ENCODE data around the gene STX8.
A peak's percentile ranks its signal among the peaks of the same experiment; 100 is the strongest.

Gene STX8

DNA sequence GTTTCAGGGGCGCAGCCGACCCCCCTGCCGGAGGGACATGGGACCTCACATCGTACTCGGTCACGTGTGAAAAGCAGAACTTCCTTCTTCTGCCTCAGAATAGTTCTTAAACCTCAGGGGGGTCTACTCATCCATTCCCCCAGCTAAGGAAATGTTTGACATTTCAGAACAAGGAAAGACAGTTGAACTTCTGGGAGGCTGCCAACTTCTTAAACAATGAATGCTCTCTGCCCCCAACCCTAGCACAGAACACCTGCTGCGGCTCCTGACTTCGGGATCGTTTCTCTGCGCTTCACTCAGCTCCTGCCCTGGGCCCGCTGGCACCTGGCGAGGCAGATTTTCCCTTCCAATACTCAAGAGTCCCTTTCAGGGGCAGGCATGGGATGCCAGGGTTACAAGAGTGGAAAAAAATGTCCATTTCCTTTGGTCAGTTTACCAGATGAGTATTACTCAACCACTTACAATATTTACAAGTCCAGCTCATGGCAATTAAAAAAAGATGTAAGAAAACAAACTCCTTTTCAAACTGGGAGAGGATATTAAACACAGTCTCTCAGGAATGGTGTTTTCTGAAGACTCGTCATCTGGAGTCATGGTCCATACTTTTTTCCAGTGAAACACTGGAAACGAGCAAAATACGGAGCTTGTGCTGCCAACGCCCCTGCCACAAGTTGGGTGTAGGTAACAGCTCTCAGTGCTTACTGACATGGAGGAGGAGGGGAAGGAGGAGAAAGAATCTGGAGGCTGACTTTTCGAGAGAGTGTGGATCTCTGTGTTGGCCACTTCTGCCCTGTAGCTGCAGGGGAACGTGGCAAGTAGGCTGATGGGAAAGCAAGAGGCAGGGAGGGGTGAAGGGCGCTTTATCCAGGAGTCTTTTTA lies 318.6 kb downstream of the STX8 start:
- no peak for DNase-seq

DNA sequence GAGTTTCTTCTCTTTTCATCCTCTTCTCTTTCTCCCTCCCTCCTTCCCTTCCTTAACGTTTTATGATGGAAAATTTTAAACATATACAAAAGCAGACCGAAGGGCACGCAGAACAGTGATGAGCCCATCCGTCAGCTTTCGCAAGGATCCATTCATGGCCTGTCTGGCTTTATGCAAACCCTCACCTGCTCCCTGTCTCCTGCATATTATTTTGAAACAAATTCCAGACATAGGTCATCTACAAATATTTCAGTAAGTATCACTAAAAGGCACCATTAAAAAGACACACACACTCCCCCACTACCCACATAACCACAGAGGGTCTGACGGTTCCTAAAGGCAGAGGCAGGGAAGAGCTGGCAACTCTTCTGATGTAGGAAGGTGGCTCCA lies 319.3 kb downstream of the STX8 start:
- DNase-seq: no peak

DNA sequence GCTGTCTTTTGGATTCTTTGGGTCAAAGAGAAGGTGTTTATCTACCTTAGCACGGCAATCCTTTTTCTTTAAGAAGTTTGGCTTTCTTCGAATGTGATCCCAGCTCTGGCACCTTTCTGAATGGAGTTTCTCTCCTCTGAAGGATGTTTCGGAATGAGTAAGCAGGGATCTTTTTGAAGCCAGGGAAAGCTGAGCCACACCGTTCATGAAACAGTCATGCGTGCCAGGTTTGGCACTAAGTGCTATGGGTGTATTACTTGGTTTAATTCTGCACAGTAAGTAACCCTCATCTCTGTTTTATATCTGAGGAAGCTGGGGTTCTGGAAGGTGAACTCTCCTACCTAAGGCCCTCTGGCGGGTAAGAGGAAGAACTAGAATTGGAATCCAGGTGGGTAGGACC lies 319.8 kb downstream of the STX8 start:
- no peak for DNase-seq

DNA sequence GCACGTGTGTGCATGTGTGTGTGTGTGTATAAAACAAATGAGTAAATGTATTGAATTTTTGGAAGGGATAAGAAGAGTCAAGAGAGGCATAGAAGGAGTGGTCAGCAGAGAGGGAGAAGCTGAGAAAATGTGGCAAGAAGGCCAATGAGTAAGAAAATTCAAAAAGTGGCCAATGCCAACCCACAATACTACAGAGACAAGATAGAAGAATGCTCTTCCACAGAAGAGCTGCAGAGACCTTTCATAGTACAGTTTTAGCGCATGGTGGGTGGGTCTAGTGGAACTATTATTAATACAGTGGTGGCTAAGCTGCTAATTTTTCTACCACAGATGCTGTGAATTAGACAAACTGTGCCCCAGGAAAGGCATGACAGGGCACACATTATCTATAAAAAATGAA lies 320.8 kb downstream of the STX8 start:
- DNase-seq: no peak

DNA sequence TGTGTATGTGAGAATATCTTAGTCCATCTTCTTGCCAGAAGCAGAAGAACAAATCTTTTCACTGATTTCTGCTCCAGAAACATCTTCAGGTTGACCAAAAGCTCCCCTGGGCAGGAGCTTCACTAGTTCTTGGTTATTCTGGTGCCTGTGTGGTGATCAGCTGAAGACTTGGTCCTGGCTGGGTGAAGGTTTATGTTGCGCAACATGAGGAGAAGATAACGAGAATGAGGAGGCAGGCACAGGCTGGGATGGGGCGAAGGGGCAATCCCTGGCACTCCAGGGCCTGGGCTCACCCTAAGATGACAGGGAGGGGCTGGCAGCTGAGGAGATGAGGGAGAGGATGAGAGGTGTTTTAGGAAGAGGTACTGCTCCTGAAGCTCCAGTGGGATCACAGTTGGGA lies 322.3 kb downstream of the STX8 start:
- DNase-seq: no peak

DNA sequence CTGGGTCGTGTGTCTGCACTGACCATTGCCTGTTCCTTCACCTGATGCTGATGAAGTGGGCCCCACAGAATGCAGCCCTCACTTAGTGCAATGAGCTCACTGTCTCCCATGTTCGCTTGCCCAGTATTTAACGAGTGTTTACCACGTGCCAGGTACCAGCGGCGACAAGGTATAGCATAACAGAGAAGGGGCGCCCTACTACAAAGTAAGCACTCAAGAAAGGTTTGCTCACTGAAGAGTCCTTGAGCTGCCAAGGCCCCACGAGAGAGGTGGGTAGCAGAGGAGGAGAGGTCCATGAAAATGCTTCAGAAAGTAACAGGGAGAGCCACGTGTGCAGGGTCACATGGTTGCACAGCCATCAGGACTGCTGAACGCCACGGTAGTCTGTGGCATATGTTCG lies 324.3 kb downstream of the STX8 start:
- no peak for DNase-seq

DNA sequence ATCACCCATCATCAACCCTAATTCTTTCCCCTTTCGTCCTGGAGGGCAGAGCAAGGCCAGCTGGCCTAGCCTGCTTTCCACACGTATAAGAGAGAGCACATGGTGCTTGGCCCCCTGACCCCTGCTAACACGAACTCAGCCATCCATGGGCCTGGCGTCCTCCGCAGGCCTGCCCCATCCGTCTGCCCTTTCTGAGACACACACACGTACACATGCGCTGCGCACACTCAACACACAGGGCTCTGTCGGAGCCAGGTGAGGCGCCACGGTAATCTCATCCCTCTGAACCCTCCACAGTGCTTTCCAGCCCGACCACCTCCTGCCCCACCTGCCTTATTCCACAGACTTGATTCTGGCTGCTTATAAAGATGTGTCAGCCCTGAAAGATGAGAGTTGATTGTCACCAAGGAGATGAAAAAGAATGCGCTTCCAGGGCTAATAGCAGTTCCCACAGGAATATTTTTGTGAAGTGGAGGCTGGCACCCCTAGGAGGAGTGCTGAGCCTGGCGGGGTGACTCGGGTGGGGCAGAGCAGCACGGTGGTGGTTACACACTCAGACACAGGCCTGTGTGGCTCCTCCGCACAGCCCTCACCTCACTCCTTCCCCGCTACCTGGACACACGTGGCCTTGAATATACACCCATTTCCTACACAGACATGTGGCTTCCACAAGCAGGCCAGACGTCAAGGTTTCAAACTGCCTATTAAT lies 326.2 kb downstream of the STX8 start:
- no peak for DNase-seq

DNA sequence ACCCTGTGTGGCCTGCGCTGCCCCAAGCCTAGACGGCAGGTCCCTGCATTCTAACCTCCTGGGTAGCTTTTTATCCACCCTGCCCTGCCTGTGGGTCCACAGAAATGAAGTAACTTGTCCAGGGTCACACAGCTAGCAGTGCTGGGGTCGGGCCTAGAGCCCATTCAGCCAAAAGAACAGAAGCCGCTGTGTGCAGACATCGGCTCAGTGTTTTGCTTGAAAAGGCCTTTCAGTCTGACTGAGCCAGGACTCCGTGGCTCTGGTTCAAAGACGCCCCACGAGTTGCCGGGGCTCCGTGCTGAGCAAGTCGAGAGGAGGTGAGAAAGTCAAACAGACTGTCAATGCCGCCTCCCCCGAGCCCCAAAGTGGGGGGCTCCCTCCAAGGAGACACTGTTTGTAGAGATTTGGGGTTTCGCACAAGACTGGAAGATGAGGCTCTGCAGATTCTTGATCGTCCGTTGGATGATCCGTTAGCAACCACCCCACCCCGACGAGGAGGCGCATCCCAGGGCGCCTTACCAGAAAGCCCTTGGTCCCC lies 328.1 kb downstream of the STX8 start:
- no peak for DNase-seq

DNA sequence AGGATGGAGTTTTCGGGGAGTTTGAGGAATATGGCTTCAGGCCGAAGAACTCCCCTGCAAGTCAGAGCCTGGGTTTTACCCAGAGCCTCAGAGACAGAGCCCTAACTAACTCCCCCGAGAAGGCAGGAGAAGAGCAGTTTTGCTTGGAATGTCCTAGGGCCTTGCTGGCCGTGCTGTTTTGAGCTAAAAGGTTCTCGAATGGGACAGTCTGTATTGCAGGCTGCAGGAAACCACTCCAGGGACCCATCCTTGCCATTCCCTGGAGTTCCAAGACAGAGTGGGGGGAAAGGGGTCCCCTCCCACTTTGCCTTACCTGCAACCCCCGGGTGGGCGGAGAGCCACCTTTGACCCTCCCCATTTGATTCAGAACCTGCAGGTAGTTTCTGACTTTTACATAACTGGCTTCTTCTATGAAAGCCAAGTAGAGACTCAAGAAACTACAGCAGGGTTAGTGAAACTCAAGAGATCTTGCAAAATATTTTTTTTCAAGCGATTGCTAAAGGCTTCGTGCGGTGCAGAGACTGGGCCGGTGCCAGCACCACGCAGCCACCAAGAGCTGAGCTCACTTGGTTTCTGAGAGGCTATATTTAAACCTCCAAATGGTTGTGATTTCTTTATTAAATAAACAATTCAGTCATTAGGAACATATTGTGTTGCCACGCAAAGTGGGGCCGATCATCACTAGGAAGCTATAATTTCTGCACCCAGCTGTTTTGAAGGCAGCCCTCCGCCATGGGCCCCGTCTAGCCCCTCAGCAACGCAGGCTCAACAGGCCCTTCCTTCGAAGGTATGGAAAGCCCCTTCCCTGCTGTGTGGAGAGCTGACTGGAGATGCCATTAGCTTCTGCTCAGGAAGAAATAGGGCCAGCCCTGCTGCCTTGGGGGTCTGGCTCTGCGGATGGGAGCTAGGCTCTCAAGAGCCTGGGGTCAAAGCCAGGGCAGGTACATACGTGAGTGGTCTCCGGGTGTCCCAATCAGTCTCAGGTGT lies 331.3 kb downstream of the STX8 start:
- DNase-seq: no peak

DNA sequence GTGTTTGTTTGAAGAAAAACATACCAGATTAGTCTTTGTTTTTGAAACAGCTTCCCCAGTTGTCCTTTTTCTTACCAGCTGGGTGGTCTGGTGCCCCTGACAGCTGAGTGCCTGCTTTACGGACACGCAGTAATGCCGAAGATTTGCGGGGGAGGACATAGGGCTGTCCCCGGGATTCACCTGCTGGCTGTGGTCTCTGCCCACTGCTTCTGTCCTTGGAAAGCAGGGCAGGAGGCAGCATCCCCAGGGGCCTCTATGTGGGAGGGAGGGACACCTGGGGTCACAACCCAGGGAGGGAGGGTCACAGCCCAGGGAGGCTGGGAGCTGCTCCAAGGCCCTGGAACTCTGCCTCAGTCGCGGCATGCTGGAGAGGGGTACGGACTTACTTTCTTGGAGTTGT lies 332.6 kb downstream of the STX8 start:
- DNase-seq: no peak

DNA sequence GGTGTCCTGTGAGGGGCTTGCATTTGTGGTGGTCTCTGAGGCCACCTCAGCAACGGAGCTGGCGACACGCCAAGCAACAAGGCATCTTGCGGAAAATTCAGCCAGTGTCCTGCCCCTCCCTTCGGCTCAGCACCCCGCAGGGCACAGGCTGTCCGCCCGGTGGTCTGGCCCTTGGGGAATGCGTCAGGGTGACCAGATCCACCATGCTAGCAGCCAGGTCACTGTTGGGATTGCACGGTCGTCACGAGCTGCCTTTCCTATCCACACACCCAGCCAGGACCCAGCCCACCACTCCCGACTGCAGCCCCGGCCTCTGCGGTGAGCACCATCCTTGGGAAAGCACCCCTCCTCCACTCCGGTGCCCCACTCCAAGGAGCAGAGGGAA lies 333.1 kb downstream of the STX8 start:
- DNase-seq: no peak

DNA sequence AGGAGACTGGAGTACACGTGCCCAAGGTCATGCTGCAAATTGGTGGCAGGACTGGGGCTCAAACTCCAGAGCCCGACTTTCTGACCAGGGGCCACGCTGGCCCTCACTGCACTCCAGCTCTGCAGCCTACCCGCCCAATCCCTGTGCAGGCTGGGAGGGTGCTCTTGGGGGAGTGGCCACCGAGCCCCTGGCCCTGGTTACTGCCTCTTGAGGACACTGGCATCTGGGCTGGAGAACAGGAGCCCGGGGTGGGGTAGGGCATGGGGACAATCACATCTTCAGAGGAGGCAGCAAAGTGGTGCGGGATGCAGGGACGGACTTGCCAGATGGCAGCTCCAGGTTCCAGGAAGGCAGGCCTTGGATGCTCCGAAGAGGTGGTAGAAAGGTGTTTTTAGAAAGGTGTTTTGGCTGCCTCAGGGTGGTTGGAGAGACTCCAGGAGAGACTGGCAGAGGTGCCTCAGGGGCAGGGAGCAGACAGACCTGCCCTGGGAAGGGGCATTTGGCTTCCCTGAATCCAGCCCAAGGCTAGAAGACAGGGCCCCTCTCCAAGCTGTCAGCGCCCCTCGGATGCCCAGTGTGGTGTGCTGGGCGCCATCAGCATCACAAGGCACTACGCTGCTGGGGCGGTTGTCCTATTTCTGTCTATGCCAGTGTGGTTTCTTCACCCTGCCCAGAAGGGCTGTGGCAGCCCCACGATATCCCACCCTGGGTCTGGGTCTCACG lies 333.7 kb downstream of the STX8 start:
- no peak for DNase-seq

DNA sequence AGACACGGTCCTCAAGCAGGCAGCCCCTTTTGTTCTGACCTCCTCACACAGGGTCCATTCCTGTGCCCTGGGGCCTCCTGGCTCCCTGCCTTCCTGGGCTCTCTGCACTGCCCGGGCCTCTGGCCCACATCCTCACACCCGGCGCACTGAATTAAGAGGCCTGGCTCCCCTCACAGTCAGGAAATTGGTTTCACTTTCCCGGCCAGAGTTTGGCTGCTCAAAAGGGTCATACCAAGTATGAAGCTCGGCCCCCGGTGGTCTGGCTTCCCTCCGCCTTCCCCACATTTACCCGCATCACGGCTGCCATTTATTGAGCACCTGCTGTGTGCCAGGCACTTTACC lies 334.3 kb downstream of the STX8 start:
- no peak for DNase-seq

DNA sequence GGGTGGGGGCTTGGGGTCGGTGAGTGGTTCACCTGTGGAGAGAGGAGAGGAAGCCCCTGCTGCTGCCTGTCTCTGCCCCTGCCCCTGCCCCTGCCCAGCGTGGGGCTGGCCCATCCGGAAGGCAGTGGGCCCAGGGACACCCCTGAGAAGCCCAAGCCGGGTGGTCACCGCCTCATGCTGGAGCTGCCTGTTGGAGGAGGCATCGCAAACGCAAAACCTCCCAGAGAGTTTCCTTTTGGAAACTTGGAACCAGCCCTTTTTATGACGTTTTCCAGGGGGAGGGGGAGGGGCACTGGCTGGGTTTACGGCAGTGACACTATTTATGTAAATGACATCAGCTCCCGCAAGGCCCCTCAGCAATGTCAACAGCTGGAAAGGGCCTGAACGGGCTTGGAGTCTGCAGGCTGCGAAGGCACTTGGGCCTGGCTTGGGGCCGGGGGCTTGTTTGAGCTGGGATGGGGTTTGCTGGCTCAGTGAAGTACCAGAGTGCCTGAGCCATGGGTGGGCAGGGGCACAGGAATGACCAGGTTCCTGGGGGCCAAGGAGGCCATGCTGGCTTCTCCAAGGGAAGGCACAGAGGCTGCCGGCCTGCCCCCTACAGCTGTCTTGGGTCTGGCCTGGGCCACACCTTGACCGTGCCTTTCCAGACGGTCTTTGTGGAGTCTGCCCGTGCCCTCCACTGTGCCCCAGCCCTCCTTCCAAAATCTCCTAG lies 334.8 kb downstream of the STX8 start:
- DNase-seq: no peak

DNA sequence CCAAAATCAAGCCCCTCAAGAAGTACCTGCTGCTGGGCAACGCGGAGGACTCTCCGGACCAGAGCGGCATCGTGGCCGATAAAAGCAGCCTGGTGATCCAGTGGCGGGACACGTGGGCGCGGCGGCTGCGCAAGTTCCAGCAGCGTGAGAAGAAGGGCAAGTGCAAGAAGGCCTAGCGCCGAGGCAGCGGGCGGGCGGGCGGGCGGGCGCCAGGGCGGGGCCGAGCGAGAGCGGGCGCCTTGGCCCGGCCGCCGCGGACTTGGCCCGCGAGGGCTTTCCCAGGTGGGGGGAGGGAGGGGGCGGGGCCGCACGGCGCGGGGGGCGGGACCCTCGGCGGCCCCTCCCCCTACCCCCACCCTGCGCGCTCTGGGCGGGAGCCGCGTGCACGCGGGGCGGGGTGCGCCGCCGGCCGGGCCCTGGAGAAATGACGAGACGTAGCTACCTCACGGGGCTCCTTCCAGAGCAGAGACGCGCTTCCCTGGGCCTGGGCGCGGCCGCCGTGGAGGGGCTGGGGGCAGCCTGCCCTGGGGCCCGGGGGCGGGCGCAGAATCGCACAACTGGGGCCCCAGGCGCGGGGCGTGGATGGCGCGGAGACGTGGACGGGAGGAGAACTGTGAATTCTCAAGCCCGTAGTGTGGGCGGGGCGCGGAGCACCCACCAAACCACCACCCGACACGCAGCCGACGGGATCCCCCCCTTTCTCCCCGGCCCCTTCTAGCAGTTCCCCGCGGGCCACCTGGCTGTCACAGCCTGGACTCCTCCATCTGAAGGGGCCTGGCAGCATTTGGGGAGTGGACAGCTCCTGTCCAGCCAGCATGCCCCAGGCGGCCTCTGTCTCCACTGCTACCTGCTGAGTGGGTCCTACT lies 335.6 kb downstream of the STX8 start:
- peak; percentile 66 for DNase-seq

DNA sequence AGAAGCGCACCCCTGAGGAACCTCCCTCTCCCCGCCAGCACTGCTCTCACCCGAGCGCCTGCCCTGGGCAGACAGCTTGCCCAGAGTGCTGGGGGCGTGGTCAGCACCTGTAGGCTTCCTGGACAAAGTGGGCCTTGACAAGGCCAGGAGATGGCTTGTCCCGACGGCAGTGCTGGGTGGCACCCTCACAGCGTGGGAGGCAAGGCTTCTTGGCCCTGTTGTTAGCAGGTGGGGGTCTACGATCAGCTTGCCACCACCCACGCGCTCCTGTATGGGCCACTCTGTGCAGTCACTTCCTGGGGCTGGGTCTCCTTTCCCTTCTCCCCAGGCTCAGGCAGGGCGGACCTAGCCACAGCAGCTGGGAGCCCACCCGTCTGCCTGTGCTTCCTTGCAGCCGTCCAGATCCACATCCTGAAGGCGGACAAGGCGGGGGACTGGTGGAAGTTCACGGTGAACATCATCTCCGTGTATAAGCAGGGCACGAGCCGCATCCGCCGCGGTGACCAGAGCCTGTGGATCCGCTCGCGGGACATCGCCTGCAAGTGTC lies 336.3 kb downstream of the STX8 start:
- DNase-seq: peak; percentile 26

DNA sequence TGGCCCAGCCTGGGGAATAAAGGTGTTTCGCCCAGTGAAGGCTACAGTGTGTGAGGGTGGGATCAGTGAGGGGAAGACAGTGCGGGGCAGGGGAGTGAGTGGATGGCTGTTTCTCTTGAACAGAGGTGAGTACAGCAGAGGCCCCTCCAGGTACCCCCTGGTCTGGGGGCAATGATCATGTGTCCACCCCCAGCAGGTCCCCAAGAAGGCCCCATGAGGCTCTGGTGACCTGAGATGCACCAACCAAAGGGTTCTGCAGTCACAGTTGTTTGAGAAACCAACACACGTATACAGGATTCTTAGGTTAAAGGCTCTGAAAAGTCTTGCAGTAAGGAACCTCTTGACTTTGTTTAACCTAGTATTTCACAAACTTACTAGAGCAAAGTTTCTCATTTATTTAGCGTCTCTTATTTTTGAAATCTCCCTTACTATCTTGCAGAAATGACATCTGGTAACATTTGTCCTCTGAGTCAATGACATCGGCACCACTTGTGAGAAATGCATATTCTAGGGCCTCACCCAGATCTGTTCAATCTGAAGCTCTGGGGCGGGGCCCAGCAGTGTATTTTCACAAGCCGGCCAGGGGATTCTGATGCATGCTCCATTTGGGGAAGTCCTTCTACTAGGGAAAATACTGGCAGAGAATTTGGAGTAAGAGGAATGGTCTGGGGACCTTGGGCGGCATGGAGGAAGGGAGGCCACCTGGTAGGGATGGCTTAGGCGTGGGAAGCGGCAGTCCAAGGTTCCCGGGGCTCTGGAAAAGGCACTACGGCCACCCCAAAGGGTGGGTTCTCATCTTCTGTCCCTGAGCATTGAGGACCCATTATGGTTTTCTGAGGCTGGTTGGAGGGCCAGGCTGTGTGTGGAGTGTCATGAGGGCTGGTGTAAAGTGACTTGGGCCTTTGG lies 337.0 kb downstream of the STX8 start:
- no peak for DNase-seq

DNA sequence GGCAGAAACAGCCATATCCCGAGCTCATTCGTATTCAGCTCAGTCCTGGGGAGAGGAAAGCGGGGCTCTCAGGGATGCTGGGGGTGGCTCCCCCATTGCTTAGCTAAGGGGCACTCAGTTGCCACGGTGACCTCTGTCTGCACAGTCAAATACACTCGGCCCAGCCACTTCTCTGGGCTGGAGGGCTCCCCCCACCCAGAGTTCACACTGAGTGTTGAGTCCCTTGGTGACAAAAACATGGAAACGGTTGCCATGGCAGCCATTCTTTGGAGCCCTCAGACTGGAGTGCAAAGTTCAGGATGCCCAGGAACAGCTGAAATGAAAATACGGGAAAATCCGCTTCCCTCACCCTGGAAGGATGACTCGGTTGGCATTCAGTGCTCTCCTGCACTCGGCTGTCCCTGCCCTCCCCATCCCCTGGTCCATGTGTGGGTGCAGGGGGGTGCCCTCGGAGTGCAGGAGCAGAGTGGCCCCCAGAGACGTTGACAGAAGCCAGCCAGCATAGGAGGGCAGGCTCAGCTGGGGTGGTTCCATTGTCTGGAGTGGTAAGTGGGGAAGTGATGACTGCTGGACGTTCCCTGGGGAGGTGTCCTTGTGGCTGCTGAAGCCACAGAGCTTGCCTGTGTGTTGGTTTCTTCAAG lies 337.8 kb downstream of the STX8 start:
- no peak for DNase-seq

DNA sequence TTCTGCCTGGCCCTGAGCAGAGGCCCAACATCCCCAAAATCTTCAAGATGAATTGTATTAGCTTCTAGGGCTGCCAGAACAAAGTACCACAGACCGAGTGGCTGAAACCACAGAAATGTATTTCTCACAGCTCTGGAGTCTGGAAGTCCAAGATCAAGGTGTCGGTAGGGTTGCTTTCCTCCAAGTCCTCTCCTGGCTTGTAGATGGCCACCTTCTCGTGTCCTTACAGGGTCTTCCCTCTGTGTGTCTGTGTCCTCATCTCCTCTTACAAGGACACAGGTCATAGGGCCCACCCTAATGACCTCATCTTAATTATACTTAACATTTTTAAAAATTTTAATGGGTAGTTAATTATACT lies 338.6 kb downstream of the STX8 start:
- no peak for DNase-seq
